Measurements from ENCODE around the gene UBE2E3. TPM values are rescaled to one million over a fixed set of nuclear protein-coding genes. Genes with fewer than 3 reads are reported as not detected.

UBE2E3 gene
- total RNA-seq, 1 experiment from 2014 or later = 91.3 TPM

DNA sequence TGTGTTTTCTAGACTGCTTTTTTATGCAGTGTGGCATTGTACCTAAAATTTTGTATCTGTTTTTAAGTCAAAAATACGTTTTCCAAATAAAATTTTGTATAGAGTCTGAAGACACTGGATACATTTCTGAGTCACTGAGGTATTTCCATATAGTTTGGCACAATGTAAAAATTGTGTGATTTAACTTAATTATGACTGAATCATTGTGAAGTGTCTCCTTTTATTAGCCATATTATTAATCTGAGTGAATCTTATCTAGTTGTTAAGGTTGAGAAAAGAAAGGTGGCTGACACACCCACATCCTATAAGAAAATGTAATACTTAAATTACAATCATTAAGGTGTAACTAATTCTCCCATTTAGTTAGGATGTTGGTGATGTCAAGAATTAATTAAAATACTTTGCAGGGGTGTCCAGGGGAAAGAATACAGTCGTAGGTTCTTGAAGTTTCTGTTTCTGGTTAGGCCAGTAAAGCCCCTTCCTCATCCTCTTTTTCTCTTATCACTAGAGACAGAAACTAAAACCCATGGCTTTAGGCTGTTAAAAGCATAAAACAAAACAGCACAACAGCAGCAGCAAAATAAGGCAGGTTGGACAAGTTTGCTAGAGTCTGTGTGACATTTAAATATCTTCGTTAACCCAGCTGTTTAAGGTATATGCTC, 71.6 kb downstream of the UBE2E3 start:
- Histone ChIP-seq H3K4me1 (ENCODE audit: control insufficient read depth, insufficient read depth, low read length) (no peaks in the 10 kb centered on the region), H3K36me3 (ENCODE audit: control insufficient read depth, insufficient read depth, low read length) (no peaks in the 10 kb centered on the region), H3K9me3 (ENCODE audit: control insufficient read depth, insufficient read depth, low read depth, low read length) (no peaks in the 10 kb centered on the region), H3K4me3 (ENCODE audit: low read depth in 2 of 2, low read length in 2 of 2) (no peak overlapping the region), H3K27ac (ENCODE audit: low read length) (no peak overlapping the region), H3K27me3 (ENCODE audit: control insufficient read depth, insufficient read depth, low read length) (no peaks in the 10 kb centered on the region)
- ChIA-PET POLR2A (no interaction called here), CTCF (no interaction called here)
- intact Hi-C loops (cut with micrococcal nuclease; ENCODE audit: unreplicated experiment) = no loop called here
- ATAC-seq = no peak
- TF ChIP-seq POLR2AphosphoS5 (IDR thresholded peaks at IDR 0.05; ENCODE audit: low read depth, low read length) = no peak
- TF ChIP-seq TCF7L2 (IDR thresholded peaks at IDR 0.05; ENCODE audit: low read depth, low read length) = no peak
- TF ChIP-seq, protein P1, sequence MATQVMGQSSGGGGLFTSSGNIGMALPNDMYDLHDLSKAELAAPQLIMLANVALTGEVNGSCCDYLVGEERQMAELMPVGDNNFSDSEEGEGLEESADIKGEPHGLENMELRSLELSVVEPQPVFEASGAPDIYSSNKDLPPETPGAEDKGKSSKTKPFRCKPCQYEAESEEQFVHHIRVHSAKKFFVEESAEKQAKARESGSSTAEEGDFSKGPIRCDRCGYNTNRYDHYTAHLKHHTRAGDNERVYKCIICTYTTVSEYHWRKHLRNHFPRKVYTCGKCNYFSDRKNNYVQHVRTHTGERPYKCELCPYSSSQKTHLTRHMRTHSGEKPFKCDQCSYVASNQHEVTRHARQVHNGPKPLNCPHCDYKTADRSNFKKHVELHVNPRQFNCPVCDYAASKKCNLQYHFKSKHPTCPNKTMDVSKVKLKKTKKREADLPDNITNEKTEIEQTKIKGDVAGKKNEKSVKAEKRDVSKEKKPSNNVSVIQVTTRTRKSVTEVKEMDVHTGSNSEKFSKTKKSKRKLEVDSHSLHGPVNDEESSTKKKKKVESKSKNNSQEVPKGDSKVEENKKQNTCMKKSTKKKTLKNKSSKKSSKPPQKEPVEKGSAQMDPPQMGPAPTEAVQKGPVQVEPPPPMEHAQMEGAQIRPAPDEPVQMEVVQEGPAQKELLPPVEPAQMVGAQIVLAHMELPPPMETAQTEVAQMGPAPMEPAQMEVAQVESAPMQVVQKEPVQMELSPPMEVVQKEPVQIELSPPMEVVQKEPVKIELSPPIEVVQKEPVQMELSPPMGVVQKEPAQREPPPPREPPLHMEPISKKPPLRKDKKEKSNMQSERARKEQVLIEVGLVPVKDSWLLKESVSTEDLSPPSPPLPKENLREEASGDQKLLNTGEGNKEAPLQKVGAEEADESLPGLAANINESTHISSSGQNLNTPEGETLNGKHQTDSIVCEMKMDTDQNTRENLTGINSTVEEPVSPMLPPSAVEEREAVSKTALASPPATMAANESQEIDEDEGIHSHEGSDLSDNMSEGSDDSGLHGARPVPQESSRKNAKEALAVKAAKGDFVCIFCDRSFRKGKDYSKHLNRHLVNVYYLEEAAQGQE (IDR thresholded peaks at IDR 0.05; ENCODE audit: insufficient read depth in 1 of 2, low read depth in 2 of 2, low read length in 1 of 2) = no peak
- TF ChIP-seq, protein P2, sequence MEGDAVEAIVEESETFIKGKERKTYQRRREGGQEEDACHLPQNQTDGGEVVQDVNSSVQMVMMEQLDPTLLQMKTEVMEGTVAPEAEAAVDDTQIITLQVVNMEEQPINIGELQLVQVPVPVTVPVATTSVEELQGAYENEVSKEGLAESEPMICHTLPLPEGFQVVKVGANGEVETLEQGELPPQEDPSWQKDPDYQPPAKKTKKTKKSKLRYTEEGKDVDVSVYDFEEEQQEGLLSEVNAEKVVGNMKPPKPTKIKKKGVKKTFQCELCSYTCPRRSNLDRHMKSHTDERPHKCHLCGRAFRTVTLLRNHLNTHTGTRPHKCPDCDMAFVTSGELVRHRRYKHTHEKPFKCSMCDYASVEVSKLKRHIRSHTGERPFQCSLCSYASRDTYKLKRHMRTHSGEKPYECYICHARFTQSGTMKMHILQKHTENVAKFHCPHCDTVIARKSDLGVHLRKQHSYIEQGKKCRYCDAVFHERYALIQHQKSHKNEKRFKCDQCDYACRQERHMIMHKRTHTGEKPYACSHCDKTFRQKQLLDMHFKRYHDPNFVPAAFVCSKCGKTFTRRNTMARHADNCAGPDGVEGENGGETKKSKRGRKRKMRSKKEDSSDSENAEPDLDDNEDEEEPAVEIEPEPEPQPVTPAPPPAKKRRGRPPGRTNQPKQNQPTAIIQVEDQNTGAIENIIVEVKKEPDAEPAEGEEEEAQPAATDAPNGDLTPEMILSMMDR (IDR thresholded peaks at IDR 0.05) = no peak
- TF ChIP-seq SIN3A (IDR thresholded peaks at IDR 0.05; ENCODE audit: borderline replicate concordance, insufficient read depth, low read depth, low read length) = no peak
- in situ Hi-C loops (cut with HindIII; ENCODE audit: low pct_unique_long_range_greater_than_20kb, low sequenced_read_pairs) = no loop called here
- no peak for DNase-seq (ENCODE audit: low read depth, low spot score)
- BruUV-seq (replicated peaks) = no TSS peak

DNA sequence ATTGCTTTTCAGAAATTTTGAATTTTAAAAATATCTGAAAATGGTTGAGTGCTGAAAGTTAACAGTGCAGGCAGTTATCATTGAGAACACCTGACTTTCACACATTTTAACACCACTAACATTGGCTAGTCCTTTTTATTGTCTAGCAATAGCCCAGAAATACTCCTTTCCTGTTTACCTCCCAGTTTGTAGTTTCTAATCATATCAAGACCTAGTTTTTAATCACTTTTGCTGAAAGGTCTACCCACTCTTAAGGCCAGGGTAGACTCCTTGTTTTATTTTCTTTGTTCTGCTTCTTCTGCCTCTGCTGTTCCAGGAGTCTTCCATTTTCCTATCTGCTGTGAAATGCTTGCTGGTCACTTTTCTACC, 72.1 kb downstream of the UBE2E3 start:
- Histone ChIP-seq H3K36me3 (ENCODE audit: control insufficient read depth, insufficient read depth, low read length) (no peaks in the 10 kb centered on the region), H3K4me3 (ENCODE audit: low read depth in 2 of 2, low read length in 2 of 2) (no peak overlapping the region), H3K27me3 (ENCODE audit: control insufficient read depth, insufficient read depth, low read length) (no peaks in the 10 kb centered on the region), H3K9me3 (ENCODE audit: control insufficient read depth, insufficient read depth, low read depth, low read length) (no peaks in the 10 kb centered on the region), H3K27ac (ENCODE audit: low read length) (no peak overlapping the region), H3K4me1 (ENCODE audit: control insufficient read depth, insufficient read depth, low read length) (no peaks in the 10 kb centered on the region)
- DNase-seq (ENCODE audit: low read depth, low spot score) (no peak), ATAC-seq (no peak)
- TF ChIP-seq SIN3A (IDR thresholded peaks at IDR 0.05; ENCODE audit: borderline replicate concordance, insufficient read depth, low read depth, low read length) = no peak
- TF ChIP-seq, protein P2 (IDR thresholded peaks at IDR 0.05) = no peak
- in situ Hi-C loops (cut with HindIII; ENCODE audit: low pct_unique_long_range_greater_than_20kb, low sequenced_read_pairs) = no loop called here
- POLR2A ChIA-PET = no interaction called here
- CTCF ChIA-PET = no interaction called here
- BruUV-seq (replicated peaks) = no TSS peak
- intact Hi-C loops (cut with micrococcal nuclease; ENCODE audit: unreplicated experiment) = no loop called here

All from Panc1 (cell line).